ENCODE data around the gene FBF1. TPM values are rescaled to one million over a fixed set of nuclear protein-coding genes. Genes with fewer than 3 reads are reported as not detected.

FBF1 gene
- total and polyA plus RNA-seq, 9 of the 15 experiments (the other 6 are each of a cell fraction or from before 2014, with no cell fraction given): 0.46 to 14.9 (median 7.5) TPM

DNA sequence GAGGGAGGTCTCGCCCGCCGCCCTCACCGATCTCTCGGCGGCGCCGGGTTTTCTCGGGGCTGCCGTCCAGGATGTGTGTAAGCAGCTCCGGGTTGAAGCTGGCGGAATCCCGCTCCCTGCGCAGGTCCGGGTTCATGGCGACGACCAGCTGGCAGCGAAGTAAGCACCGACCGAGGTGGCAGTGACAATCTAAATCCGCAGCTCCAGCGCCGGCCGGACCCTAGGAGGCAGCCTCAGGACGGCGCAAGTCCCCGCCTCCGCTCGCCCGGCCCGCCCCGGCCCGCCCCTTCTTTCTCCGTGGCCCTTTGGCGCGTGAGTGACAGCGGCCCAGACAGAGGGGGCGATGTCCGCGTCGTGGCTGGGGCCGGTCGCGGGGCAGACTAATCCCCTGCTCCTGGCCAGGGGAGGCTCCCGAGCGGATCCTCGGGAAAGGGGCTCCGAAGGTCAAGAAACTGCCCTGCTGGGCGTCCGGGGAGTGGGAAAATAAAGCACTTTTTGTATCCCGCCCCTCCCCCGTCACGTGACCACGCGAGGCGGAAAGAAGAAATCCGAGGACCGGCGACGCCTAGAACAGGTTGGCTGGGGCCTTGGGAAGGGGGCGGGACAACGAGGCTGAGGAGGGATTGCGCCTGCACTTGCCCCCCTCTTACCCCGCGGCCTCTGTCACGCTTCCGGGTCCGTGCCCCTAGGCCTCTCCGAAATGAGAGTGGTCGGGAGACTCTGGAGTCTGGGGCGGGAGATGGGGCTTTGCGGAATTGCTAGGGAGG is 38.3 kb upstream of the FBF1 start, which contains the start of the genes ACOX1 and TEN1 (continued):
- TF ChIP-seq, protein P1, sequence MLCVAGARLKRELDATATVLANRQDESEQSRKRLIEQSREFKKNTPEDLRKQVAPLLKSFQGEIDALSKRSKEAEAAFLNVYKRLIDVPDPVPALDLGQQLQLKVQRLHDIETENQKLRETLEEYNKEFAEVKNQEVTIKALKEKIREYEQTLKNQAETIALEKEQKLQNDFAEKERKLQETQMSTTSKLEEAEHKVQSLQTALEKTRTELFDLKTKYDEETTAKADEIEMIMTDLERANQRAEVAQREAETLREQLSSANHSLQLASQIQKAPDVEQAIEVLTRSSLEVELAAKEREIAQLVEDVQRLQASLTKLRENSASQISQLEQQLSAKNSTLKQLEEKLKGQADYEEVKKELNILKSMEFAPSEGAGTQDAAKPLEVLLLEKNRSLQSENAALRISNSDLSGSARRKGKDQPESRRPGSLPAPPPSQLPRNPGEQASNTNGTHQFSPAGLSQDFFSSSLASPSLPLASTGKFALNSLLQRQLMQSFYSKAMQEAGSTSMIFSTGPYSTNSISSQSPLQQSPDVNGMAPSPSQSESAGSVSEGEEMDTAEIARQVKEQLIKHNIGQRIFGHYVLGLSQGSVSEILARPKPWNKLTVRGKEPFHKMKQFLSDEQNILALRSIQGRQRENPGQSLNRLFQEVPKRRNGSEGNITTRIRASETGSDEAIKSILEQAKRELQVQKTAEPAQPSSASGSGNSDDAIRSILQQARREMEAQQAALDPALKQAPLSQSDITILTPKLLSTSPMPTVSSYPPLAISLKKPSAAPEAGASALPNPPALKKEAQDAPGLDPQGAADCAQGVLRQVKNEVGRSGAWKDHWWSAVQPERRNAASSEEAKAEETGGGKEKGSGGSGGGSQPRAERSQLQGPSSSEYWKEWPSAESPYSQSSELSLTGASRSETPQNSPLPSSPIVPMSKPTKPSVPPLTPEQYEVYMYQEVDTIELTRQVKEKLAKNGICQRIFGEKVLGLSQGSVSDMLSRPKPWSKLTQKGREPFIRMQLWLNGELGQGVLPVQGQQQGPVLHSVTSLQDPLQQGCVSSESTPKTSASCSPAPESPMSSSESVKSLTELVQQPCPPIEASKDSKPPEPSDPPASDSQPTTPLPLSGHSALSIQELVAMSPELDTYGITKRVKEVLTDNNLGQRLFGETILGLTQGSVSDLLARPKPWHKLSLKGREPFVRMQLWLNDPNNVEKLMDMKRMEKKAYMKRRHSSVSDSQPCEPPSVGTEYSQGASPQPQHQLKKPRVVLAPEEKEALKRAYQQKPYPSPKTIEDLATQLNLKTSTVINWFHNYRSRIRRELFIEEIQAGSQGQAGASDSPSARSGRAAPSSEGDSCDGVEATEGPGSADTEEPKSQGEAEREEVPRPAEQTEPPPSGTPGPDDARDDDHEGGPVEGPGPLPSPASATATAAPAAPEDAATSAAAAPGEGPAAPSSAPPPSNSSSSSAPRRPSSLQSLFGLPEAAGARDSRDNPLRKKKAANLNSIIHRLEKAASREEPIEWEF (CRISPR knock-in tag; IDR thresholded peaks at IDR 0.05): no peak
- TF ChIP-seq THRA (IDR thresholded peaks at IDR 0.05): no peak
- TF ChIP-seq POLR2H (tag; IDR thresholded peaks at IDR 0.05; ENCODE audit: low read depth): peak; percentile 93
- TF ChIP-seq TCF15 (CRISPR knock-in tag; IDR thresholded peaks at IDR 0.05): 0 out of 2 replicates have a peak, but pooled peaks have one; percentile 10
- TF ChIP-seq DPF2 (IDR thresholded peaks at IDR 0.05): 0 out of 2 replicates have a peak, but pooled peaks have one; percentile 28
- TF ChIP-seq FOXJ3 (CRISPR knock-in tag; IDR thresholded peaks at IDR 0.05): no peak
- TF ChIP-seq COPS2 (conservative IDR thresholded peaks at IDR 0.05): no peak
- TF ChIP-seq NR2C2 (CRISPR knock-in tag; IDR thresholded peaks at IDR 0.05): 0 out of 2 replicates have a peak, but pooled peaks have one; percentile 42
- TF ChIP-seq NR2C2 (tag; IDR thresholded peaks at IDR 0.05): peak; percentile 82
- TF ChIP-seq MYBL2 (IDR thresholded peaks at IDR 0.05; ENCODE audit: low read depth): no peak
- TF ChIP-seq MYBL2 (CRISPR knock-in tag; IDR thresholded peaks at IDR 0.05; ENCODE audit: borderline replicate concordance): no peak
- TF ChIP-seq TGIF2 (CRISPR knock-in tag; IDR thresholded peaks at IDR 0.05): peak; percentile 65; the same call in 1 of the 2 replicates
- TF ChIP-seq MYC (IDR thresholded peaks at IDR 0.05; ENCODE audit: low read depth, low read length): peak; percentile 44; the same call in 1 of the 2 replicates
- no peak; the same call in 1 of the 2 replicates for TF ChIP-seq MYC (CRISPR knock-in tag; IDR thresholded peaks at IDR 0.05; ENCODE audit: borderline replicate concordance, low read depth)
- no peak for TF ChIP-seq EZH2 (IDR thresholded peaks at IDR 0.05; ENCODE audit: borderline replicate concordance, low read depth, low read length)
